ENCODE data around the gene COL6A2. TPM values are rescaled to one million over a fixed set of nuclear protein-coding genes. Genes with fewer than 3 reads are reported as not detected.

The COL6A2 gene
- total and polyA plus RNA-seq, 2 of the 13 experiments (the other 11 are each of a cell fraction or from before 2014, with no cell fraction given), result 0.07 to 0.41 TPM

- no peak overlapping the region for H3K4me3 ChIP-seq (replicated peaks in 1 of 3; ENCODE audit: insufficient read depth in 1 of 3, low read depth in 2 of 3, low read length in 3 of 3)
- ATAC-seq (no peak), DNase-seq (ENCODE audit: low spot score) (no peak), FAIRE-seq (no peak)
- intact Hi-C loops (cut with micrococcal nuclease; ENCODE audit: unreplicated experiment) (no loop called here), in situ Hi-C loops (cut with HindIII; ENCODE audit: extremely low pct_ligation_motif_present, low pct_unique_long_range_greater_than_20kb) (no loop called here)
- no peak overlapping the region for H3K4me2 ChIP-seq (ENCODE audit: low read depth, low read length)
- H3K79me2 ChIP-seq (ENCODE audit: insufficient read depth, low read length), result no peaks in the 10 kb centered on the region
- H3K27ac ChIP-seq (ENCODE audit: extremely low read length, insufficient read depth, low read length), result no peak overlapping the region
- H3K9ac ChIP-seq (ENCODE audit: insufficient read depth, low read depth, low read length), result no peak overlapping the region
- no peaks in the 10 kb centered on the region for H3K4me1 ChIP-seq (ENCODE audit: insufficient read depth, low read length)
- no TSS peak for BruUV-seq (replicated peaks)
- ChIA-PET CTCF (ENCODE audit: low intra/inter-chr PET ratio, low total read pairs) (no interaction called here), POLR2A (no interaction called here)
- H4K20me1 ChIP-seq (ENCODE audit: insufficient read depth, low read length), result peaks cover 2% of the 10 kb centered on the region; the same call in 1 of the 2 replicates
- no peaks in the 10 kb centered on the region for H3K9me3 ChIP-seq (ENCODE audit: low read length)
- 72% methylated on average over 8 of the region's 27 CpGs for WGBS (ENCODE audit: low lambda C conversion rate)
- H3K27me3 ChIP-seq (ENCODE audit: control insufficient read depth in 1 of 2, insufficient read depth in 2 of 2, low read length in 2 of 2), result no peaks in the 10 kb centered on the region
- H2AFZ ChIP-seq (ENCODE audit: low read length), result no peak overlapping the region
- no peaks in the 10 kb centered on the region for H3K36me3 ChIP-seq (replicated peaks in 1 of 2; ENCODE audit: control insufficient read depth in 1 of 2, insufficient read depth in 2 of 2, low read length in 2 of 2)
- TF ChIP-seq ZMAT3 (CRISPR knock-in tag; conservative IDR thresholded peaks at IDR 0.05) (no peak), ZNF512 (CRISPR knock-in tag; IDR thresholded peaks at IDR 0.05) (no peak), ZNF550 (CRISPR knock-in tag; IDR thresholded peaks at IDR 0.05; ENCODE audit: borderline replicate concordance) (no peak), ZNF605 (CRISPR knock-in tag; IDR thresholded peaks at IDR 0.05) (no peak), ZC3H13 (CRISPR knock-in tag; IDR thresholded peaks at IDR 0.05) (no peak), MYNN (CRISPR knock-in tag; IDR thresholded peaks at IDR 0.05; ENCODE audit: low read depth) (no peak), TARDBP (CRISPR knock-in tag; IDR thresholded peaks at IDR 0.05) (no peak), REXO4 (CRISPR knock-in tag; IDR thresholded peaks at IDR 0.05; ENCODE audit: borderline replicate concordance) (no peak), ZBTB49 (CRISPR knock-in tag; IDR thresholded peaks at IDR 0.05; ENCODE audit: borderline replicate concordance) (no peak), HMGXB4 (CRISPR knock-in tag; IDR thresholded peaks at IDR 0.05; ENCODE audit: borderline replicate concordance in 1 of 2, low read depth in 1 of 2) (no peak), ZNF747 (CRISPR knock-in tag; IDR thresholded peaks at IDR 0.05; ENCODE audit: borderline replicate concordance) (no peak), ZNF224 (CRISPR knock-in tag; IDR thresholded peaks at IDR 0.05) (no peak), RFXAP (CRISPR knock-in tag; IDR thresholded peaks at IDR 0.05; ENCODE audit: borderline replicate concordance) (no peak), NCOR1 (IDR thresholded peaks at IDR 0.05; ENCODE audit: borderline replicate concordance, low read length) (no peak), SKIL (CRISPR knock-in tag; IDR thresholded peaks at IDR 0.05; ENCODE audit: borderline replicate concordance) (no peak)
Measured at GRCh38 chr21:46129846-46130651, 32.1 kb downstream of the COL6A2 start.
